GM19372 (cell line): ENCODE results near the gene MYO5A.
A peak's percentile ranks its signal among the peaks of the same experiment; 100 is the strongest.

Source experiments
- ATAC-seq: cut with Tn5 transposase; IDR thresholded peaks from one replicate; pipeline ENCODE4 v1.9.1; 2021; ENCODE audit warnings: mild to moderate bottlenecking, low read depth, moderate library complexity; ENCODE audit not compliant: unreplicated experiment

Gene MYO5A

GRCh38 chr15:52340093-52340492 is 188.6 kb downstream of the MYO5A start:
- no peak for ATAC-seq

DNA sequence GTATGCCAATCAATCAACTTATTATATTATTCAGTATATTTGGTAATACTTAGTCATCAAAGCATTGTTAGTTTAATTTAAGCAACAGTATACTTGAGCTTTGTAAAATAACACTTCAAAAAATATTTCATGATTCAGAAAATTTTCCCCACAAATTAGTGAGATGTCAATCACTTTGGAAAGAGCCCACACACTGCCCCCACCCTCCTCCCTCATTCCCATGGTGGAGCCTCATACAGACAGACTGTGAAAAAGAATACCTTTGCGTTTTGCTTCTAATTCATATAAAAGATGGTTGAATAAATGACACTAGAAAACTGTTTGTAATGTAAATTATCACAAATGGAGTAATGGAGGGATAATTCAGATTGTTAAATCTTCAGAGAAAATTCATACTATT is 189.8 kb downstream of the MYO5A start:
- ATAC-seq, result no peak

GRCh38 chr15:52338058-52338457 is 190.6 kb downstream of the MYO5A start:
- no peak for ATAC-seq

GRCh38 chr15:52337198-52337853 is 191.4 kb downstream of the MYO5A start:
- no peak for ATAC-seq

GRCh38 chr15:52336529-52336928 is 192.2 kb downstream of the MYO5A start:
- ATAC-seq, result no peak

GRCh38 chr15:52334491-52335160 is 194.1 kb downstream of the MYO5A start:
- no peak for ATAC-seq

DNA sequence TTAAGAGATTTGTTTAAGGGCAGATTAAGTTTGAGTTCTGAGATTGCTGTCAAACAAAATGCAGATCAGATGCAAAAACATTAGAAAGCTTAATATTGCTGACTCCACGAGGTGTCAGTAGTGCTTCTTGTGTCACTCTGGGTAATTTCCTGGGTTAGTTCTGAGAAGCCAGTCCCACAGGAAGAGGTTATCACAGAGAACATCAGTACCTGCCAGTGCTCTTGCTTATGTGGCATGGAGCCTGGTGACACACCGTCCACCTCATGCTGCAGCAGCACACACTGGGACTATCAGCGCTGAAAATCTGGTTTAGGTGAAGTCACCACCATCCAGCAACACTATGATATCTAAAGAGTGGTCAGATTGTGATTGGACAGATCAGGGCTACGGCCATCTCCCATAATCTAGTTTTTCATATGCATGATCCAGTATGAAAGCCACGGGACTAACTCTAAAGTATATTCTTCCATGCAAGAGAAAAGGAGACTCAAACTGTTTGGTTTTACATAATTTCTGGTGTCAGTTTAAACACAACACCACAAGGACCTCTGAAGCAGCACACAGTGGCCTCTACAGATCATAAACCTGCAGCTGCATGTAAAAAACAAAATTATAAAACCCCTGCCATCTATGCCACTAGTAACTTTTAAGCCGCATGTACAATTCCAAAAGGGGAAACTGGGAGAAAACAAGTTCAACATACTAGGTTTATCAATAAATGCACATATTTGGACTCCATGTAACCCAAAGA is 197.0 kb downstream of the MYO5A start:
- no peak for ATAC-seq

GRCh38 chr15:52329987-52330386 is 198.7 kb downstream of the MYO5A start:
- no peak for ATAC-seq

DNA sequence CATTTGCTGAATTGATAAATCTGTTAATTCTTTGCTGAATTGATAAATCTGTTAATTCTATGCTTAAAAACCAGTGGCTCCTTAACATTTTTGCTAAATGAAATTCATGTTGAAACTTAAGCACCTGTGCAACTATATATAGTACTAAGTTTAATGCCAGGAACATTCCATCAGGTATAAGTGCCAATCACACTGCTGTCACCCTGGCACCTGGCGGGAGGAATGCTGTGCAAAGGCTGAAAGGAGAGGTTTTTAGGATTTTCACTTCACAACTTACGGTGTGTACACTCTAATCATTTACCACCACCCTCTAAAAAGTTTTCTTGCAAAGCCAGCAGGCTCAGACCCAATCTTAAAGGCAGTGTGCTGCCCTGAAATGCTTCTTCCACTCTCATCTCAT is 199.5 kb downstream of the MYO5A start:
- ATAC-seq, result no peak

- no peak for ATAC-seq
Observed at GRCh38 chr15:52328680-52329079, 200.0 kb downstream of the MYO5A start.

DNA sequence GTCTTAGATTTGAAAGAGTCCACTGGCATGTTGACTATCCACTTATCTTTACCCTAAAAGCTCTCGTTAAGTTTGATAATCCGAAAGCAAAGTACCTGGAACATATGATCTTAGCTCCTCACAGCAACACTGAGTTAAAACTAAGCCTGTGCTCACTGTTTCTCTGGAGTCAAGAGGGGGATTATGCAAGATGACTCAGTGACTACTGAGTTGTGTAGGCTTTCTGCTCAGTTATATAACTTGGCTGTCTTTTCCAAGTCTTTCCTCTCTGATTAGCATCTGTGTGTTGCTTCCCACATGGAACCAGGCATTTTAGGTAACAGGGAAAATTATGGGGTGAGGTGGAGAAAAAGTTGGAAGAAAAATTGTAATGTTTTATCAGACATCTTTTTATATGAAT is 201.9 kb downstream of the MYO5A start:
- no peak for ATAC-seq

DNA sequence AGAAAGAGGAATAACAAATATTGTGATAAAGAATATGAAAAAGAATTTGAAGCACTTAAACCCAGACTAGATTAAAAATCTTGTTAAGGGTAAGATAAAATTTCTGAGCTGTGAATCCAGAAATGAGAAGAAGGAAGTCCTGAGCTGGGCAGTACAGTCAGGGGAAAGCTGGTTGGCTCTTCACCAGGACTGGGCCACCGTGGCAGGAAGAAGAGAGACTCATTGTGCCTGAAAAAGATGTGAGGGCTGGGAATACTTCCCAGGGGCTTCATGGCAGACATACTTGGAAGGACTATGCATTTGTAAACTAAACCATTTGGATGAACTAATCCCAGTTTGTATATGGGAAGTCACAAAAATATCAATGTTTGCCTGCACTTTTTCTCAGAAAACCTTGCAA is 204.6 kb downstream of the MYO5A start:
- ATAC-seq, result no peak

DNA sequence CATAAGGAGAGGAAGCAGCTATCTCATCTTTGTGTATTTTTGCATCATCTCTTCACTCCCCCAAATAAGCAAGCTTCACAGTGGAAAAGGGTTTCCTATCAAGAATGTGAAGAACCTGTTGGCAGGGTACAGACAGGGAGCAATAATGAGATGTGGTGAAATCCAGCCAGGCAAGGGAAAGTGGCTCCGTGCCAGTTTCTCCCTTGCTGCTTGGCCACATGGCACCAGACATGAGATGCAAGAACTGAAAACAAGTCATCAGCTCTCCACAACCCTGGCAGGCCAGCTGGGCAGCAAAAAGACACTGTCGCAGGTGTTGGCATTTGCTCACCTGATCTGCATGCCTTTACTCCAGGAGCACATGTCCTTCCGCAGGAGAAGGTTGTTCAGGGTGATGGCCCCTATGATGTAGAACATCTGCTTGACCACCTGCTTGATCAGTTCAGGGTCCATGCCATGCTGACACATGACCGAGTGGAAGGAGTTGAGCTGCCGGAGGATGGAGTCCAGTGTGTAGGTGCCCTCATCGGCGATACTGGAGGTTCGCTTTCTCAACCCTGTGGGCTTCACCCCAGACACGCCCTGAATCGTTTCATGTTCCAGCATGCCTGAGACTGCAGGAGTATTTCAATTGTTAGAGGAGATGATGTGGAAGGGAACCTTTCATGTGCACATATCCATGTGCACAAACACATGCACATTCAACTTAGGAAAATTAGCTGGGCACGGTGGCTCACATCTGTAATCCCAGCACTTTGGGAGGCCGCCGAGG is 209.8 kb downstream of the MYO5A start:
- no peak for ATAC-seq

- no peak for ATAC-seq
Observed at GRCh38 chr15:52317688-52318087, 211.0 kb downstream of the MYO5A start.

- ATAC-seq, result no peak
Observed at GRCh38 chr15:52317022-52317421, 211.7 kb downstream of the MYO5A start.

DNA sequence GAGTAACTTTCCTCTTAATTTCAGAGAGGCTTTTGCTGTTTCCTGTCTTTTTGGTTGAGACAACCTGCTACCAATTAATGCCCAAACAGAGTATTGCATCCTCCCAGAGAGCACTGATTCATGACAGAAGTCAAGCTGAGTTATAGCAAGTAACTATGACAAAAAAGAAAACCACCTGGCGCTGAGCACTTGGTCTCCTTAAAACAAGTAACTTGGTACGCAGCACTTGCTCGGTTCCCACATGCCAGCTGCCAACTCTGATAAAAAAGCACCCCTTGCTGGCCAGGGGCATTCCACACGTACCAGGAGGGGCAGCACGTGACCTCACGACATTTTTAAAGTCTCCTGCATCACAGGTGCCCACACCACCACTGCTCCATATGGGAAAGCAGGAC is 219.5 kb downstream of the MYO5A start:
- ATAC-seq, result peak; percentile 32

GRCh38 chr15:52308446-52309153 is 220.1 kb downstream of the MYO5A start:
- ATAC-seq, result peak; percentile 71

GRCh38 chr15:52307847-52308246 is 220.8 kb downstream of the MYO5A start:
- ATAC-seq, result no peak

DNA sequence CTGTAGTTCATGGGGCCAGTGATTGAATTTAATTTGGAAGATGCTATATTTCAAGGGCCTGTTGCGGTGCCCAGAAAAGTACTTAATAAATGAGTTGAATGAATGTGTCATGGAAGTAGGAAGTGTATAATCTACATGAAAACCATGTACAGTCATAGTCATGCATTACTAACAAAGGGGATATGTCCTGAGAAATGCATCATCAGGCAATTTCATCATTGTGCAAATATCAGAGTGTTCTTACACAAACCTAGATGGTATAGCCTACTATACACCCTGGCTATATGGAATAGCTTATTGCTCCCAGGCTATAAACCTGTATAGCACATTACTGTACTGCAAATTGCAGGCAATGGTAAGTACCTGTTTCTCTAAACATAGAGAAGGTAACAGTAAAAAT is 222.4 kb downstream of the MYO5A start:
- ATAC-seq, result no peak

DNA sequence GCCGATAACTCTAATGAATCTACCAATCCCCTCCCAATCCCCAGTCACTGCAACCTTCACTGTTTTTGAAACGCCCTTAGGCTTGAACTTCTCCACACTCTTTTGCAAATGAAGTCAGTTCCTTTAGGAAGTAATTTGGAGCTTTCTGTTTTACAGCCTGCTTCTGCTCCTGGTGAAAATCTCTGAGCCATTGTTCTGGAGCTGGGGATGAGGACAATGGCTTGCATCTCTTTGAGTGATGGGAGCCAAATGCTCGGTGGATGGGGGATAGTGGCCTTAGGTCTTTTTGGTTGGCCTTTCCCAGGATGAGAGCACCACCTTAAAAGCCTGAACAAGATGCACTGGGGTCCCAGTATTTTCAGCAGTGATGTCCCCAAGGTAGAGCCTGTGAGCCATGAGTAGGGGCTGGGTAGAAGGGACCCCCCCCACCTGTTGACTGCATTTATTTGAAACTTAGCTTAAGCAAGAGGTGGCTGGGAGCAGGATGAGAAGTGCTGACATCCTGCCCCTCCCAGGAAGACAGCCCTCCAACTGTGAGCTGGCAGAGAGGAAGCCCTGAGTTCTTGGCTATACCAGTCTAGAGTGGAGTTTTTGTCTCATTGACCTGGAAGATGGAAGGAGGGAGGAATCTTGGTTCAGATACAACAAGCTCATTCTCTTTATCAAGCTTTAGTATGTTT is 225.4 kb downstream of the MYO5A start:
- no peak for ATAC-seq
